ENCODE data around the gene KCNAB2.

KCNAB2 gene

DNA sequence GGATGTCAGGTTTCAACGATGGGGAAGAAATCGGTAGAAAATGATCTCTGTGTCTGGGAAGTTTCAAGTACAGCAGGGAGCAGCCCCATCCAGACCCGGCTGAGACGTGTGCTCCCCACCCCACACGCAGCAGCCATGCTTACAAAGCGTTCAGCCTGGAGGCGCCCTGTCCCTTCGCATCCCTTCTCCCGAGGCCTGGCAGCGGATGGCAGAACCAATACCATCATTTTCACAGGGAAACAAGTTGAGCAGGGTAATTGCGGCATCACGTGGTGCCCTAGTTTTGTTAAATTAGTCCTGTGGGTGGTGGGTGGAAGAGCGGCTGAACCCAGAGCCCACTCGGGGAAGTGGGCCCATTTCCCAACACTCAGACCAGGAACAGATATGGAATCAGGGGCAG is 23.9 kb downstream of the KCNAB2 start:
- no peaks in the 10 kb centered on the region for H3K27me3 ChIP-seq (ENCODE audit: insufficient read depth, poor library complexity, severe bottlenecking)
- no peak for DNase-seq (ENCODE audit: low read depth in 1 of 2, low spot score in 1 of 2)
- TF ChIP-seq SPI1 (IDR thresholded peaks at IDR 0.05; ENCODE audit: borderline replicate concordance, low read depth) (no peak), POLR2AphosphoS5 (IDR thresholded peaks at IDR 0.05; ENCODE audit: low read depth) (no peak), GABPA (IDR thresholded peaks at IDR 0.05; ENCODE audit: low read depth) (no peak)
- TF ChIP-seq, protein P1, sequence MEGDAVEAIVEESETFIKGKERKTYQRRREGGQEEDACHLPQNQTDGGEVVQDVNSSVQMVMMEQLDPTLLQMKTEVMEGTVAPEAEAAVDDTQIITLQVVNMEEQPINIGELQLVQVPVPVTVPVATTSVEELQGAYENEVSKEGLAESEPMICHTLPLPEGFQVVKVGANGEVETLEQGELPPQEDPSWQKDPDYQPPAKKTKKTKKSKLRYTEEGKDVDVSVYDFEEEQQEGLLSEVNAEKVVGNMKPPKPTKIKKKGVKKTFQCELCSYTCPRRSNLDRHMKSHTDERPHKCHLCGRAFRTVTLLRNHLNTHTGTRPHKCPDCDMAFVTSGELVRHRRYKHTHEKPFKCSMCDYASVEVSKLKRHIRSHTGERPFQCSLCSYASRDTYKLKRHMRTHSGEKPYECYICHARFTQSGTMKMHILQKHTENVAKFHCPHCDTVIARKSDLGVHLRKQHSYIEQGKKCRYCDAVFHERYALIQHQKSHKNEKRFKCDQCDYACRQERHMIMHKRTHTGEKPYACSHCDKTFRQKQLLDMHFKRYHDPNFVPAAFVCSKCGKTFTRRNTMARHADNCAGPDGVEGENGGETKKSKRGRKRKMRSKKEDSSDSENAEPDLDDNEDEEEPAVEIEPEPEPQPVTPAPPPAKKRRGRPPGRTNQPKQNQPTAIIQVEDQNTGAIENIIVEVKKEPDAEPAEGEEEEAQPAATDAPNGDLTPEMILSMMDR (IDR thresholded peaks at IDR 0.05; ENCODE audit: insufficient read depth, low read length), result no peak
- TF ChIP-seq, protein P2, sequence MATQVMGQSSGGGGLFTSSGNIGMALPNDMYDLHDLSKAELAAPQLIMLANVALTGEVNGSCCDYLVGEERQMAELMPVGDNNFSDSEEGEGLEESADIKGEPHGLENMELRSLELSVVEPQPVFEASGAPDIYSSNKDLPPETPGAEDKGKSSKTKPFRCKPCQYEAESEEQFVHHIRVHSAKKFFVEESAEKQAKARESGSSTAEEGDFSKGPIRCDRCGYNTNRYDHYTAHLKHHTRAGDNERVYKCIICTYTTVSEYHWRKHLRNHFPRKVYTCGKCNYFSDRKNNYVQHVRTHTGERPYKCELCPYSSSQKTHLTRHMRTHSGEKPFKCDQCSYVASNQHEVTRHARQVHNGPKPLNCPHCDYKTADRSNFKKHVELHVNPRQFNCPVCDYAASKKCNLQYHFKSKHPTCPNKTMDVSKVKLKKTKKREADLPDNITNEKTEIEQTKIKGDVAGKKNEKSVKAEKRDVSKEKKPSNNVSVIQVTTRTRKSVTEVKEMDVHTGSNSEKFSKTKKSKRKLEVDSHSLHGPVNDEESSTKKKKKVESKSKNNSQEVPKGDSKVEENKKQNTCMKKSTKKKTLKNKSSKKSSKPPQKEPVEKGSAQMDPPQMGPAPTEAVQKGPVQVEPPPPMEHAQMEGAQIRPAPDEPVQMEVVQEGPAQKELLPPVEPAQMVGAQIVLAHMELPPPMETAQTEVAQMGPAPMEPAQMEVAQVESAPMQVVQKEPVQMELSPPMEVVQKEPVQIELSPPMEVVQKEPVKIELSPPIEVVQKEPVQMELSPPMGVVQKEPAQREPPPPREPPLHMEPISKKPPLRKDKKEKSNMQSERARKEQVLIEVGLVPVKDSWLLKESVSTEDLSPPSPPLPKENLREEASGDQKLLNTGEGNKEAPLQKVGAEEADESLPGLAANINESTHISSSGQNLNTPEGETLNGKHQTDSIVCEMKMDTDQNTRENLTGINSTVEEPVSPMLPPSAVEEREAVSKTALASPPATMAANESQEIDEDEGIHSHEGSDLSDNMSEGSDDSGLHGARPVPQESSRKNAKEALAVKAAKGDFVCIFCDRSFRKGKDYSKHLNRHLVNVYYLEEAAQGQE (IDR thresholded peaks at IDR 0.05; ENCODE audit: insufficient replicate concordance, low read depth), result no peak
- no peak overlapping the region for H3K4me3 ChIP-seq (replicated peaks; ENCODE audit: insufficient read depth, low read length)
- H3K27ac ChIP-seq (replicated peaks), result no peak overlapping the region

DNA sequence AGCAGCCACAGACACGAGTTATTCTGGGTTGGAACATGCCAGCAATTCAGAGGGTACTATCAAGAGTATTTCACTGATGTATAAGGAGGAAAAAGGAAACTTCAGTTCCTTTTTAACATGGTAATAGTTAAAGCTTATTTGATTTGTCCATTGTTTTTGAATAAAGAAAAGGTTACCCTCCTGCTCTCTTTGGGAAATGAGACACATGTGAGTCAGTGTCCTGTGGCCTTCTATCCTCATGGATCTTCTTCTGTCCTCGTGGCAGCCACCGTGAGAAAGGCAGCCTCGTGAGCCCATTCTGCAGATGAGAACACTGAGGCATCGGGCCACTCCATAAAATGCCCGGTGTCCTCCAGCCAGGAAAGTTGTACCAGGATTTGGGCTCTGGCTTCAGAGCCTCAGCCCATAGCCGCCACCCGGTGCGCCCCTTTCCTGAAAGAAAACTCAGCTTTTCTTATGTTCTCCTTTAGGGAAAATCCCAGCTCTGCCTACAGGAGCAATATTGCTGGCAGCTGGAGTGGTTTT is 24.8 kb downstream of the KCNAB2 start:
- H3K27ac ChIP-seq (replicated peaks), result no peak overlapping the region
- no peak for DNase-seq (ENCODE audit: low read depth in 1 of 2, low spot score in 1 of 2)
- no peak overlapping the region for H3K4me3 ChIP-seq (replicated peaks; ENCODE audit: insufficient read depth, low read length)
- H3K27me3 ChIP-seq (ENCODE audit: insufficient read depth, poor library complexity, severe bottlenecking), result no peaks in the 10 kb centered on the region
- TF ChIP-seq, protein P1 (IDR thresholded peaks at IDR 0.05; ENCODE audit: insufficient read depth, low read length), result no peak
- TF ChIP-seq SPI1 (IDR thresholded peaks at IDR 0.05; ENCODE audit: borderline replicate concordance, low read depth) (no peak), GABPA (IDR thresholded peaks at IDR 0.05; ENCODE audit: low read depth) (no peak), POLR2AphosphoS5 (IDR thresholded peaks at IDR 0.05; ENCODE audit: low read depth) (no peak)
- TF ChIP-seq, protein P2 (IDR thresholded peaks at IDR 0.05; ENCODE audit: insufficient replicate concordance, low read depth), result no peak

DNA sequence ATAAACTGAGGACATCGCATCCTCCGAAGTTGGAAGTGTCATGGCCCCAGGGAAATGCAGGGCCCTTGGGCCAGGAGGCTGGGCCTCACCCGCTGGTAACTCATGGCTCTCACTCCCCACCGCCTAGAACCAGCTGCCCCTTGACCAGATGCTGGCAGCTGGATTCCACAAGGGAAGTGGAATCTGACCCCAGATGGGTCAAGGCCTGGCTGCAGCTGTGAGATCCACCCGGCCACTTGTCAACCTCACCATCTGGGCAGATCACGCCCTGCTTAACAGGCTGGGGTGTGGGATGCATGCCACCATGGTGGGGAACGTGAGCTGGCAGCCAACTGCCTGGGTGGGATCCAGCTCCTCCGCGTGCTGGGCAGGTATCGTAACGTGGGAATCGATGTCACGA is 25.5 kb downstream of the KCNAB2 start:
- no peak overlapping the region for H3K27ac ChIP-seq (replicated peaks)
- TF ChIP-seq GABPA (IDR thresholded peaks at IDR 0.05; ENCODE audit: low read depth), result no peak
- TF ChIP-seq, protein P1 (IDR thresholded peaks at IDR 0.05; ENCODE audit: insufficient read depth, low read length), result no peak
- TF ChIP-seq SPI1 (IDR thresholded peaks at IDR 0.05; ENCODE audit: borderline replicate concordance, low read depth), result no peak
- TF ChIP-seq, protein P2 (IDR thresholded peaks at IDR 0.05; ENCODE audit: insufficient replicate concordance, low read depth), result no peak
- TF ChIP-seq POLR2AphosphoS5 (IDR thresholded peaks at IDR 0.05; ENCODE audit: low read depth), result no peak; the same call in 1 of the 2 replicates
- no peak for DNase-seq (ENCODE audit: low read depth in 1 of 2, low spot score in 1 of 2)
- H3K27me3 ChIP-seq (ENCODE audit: insufficient read depth, poor library complexity, severe bottlenecking), result no peaks in the 10 kb centered on the region
- H3K4me3 ChIP-seq (replicated peaks; ENCODE audit: insufficient read depth, low read length), result no peak overlapping the region

All from HL-60 (cell line).